ENCODE measurements around the gene LARP7. TPM values are rescaled to one million over a fixed set of nuclear protein-coding genes. Genes with fewer than 3 reads are reported as not detected.

The LARP7 gene
- total RNA-seq, 1 experiment from 2014 or later = 39.5 TPM

- ChIA-PET CTCF (no interaction called here), RAD21 (ENCODE audit: low non-redundant PET in 1 of 2, low total read pairs in 2 of 2, uncharacterized antibody in 2 of 2, unreplicated experiment in 2 of 2) (no interaction called here), POLR2A (no interaction called here)
- no peak overlapping the region for H3K4me2 ChIP-seq (ENCODE audit: low read length)
- peaks cover 17 to 51% of the 10 kb centered on the region in 2 experiments; a peak in 3 of 4 replicates for H3K36me3 ChIP-seq (ENCODE audit: control insufficient read depth in 1 of 2, insufficient read depth in 2 of 2, low read length in 2 of 2)
- H3K9me3 ChIP-seq (ENCODE audit: control insufficient read depth in 1 of 2, insufficient read depth in 1 of 2, low read depth in 1 of 2, low read length in 2 of 2) = no peaks in the 10 kb centered on the region
- no TSS peak for BruUV-seq (replicated peaks)
- no peaks in the 10 kb centered on the region for H3K9me2 ChIP-seq (ENCODE audit: insufficient read depth)
- no peaks in the 10 kb centered on the region for H4K20me1 ChIP-seq (ENCODE audit: insufficient read depth)
- no peaks in the 10 kb centered on the region for H3K79me2 ChIP-seq (ENCODE audit: insufficient read depth, low read length)
- no peak overlapping the region for H2AFZ ChIP-seq (ENCODE audit: low read depth, low read length, poor library complexity, severe bottlenecking)
- no peak overlapping the region for H3K9ac ChIP-seq (ENCODE audit: low read length)
- ATAC-seq (no peak), DNase-seq (ENCODE audit: low read depth, low spot score) (no peak)
- H3K4me3 ChIP-seq (replicated peaks in 1 of 2; ENCODE audit: low read depth in 1 of 2, low read length in 2 of 2) = no peak overlapping the region
- intact Hi-C loops (cut with micrococcal nuclease) = no loop called here
- H3K4me1 ChIP-seq (ENCODE audit: control insufficient read depth in 1 of 2, insufficient read depth in 2 of 2, low read length in 2 of 2) = no peaks in the 10 kb centered on the region
- TF ChIP-seq ZNF274 (IDR thresholded peaks at IDR 0.05; ENCODE audit: low read depth, low read length) (no peak), ELF1 (IDR thresholded peaks at IDR 0.05; ENCODE audit: borderline replicate concordance, low read depth) (no peak), ZFX (IDR thresholded peaks at IDR 0.05) (no peak), CBX3 (IDR thresholded peaks at IDR 0.05; ENCODE audit: low read depth) (no peak), TCF7L2 (IDR thresholded peaks at IDR 0.05; ENCODE audit: borderline replicate concordance, extremely low read depth, insufficient read depth, insufficient read length) (no peak), EZH2 (IDR thresholded peaks at IDR 0.05) (no peak), SIN3A (IDR thresholded peaks at IDR 0.05; ENCODE audit: low read depth) (no peak)
- H3K27ac ChIP-seq (ENCODE audit: low read depth, low read length) = no peak overlapping the region
- H3K27me3 ChIP-seq (ENCODE audit: insufficient read depth, low read length) = no peaks in the 10 kb centered on the region
Observed at GRCh38 chr4:112652216-112652615, 15.3 kb downstream of the LARP7 start.

GRCh38 chr4:112655270-112655669 lies 18.3 kb downstream of the LARP7 start:
- ChIA-PET RAD21 (ENCODE audit: low non-redundant PET in 1 of 2, low total read pairs in 2 of 2, uncharacterized antibody in 2 of 2, unreplicated experiment in 2 of 2) (no interaction called here), CTCF (no interaction called here), POLR2A (no interaction called here)
- Histone ChIP-seq H3K4me3 (replicated peaks in 1 of 2; ENCODE audit: low read depth in 1 of 2, low read length in 2 of 2) (no peak overlapping the region), H3K79me2 (ENCODE audit: insufficient read depth, low read length) (no peaks in the 10 kb centered on the region), H3K36me3 (ENCODE audit: control insufficient read depth in 1 of 2, insufficient read depth in 2 of 2, low read length in 2 of 2) (peaks cover 17 to 31% of the 10 kb centered on the region in 2 experiments; a peak in 3 of 4 replicates), H3K9ac (ENCODE audit: low read length) (no peak overlapping the region), H3K9me3 (ENCODE audit: control insufficient read depth in 1 of 2, insufficient read depth in 1 of 2, low read depth in 1 of 2, low read length in 2 of 2) (no peaks in the 10 kb centered on the region), H3K27ac (ENCODE audit: low read depth, low read length) (no peak overlapping the region), H3K27me3 (ENCODE audit: insufficient read depth, low read length) (no peaks in the 10 kb centered on the region), H4K20me1 (ENCODE audit: insufficient read depth) (no peaks in the 10 kb centered on the region), H3K9me2 (ENCODE audit: insufficient read depth) (no peaks in the 10 kb centered on the region), H2AFZ (ENCODE audit: low read depth, low read length, poor library complexity, severe bottlenecking) (no peak overlapping the region), H3K4me1 (ENCODE audit: control insufficient read depth in 1 of 2, insufficient read depth in 2 of 2, low read length in 2 of 2) (no peaks in the 10 kb centered on the region), H3K4me2 (ENCODE audit: low read length) (no peak overlapping the region)
- BruUV-seq (replicated peaks) = no TSS peak
- no peak for TF ChIP-seq TCF7L2 (IDR thresholded peaks at IDR 0.05; ENCODE audit: borderline replicate concordance, extremely low read depth, insufficient read depth, insufficient read length)
- no peak for TF ChIP-seq MAX (IDR thresholded peaks at IDR 0.05)
- TF ChIP-seq ATF3 (IDR thresholded peaks at IDR 0.05) = no peak
- TF ChIP-seq SP1 (IDR thresholded peaks at IDR 0.05; ENCODE audit: low read depth) = no peak
- no peak for TF ChIP-seq EGR1 (IDR thresholded peaks at IDR 0.05; ENCODE audit: low read depth)
- TF ChIP-seq SRF (IDR thresholded peaks at IDR 0.05; ENCODE audit: low read depth) = no peak
- TF ChIP-seq EZH2phosphoT487 (IDR thresholded peaks at IDR 0.05; ENCODE audit: borderline replicate concordance) = no peak
- no peak for TF ChIP-seq CTCF (IDR thresholded peaks at IDR 0.05 in 2 of 3, conservative IDR thresholded peaks at IDR 0.05 in 1 of 3; ENCODE audit: borderline replicate concordance in 1 of 3, insufficient read depth in 1 of 3, low read depth in 2 of 3, low read length in 2 of 3)
- no peak for TF ChIP-seq ZFX (IDR thresholded peaks at IDR 0.05)
- no peak for TF ChIP-seq ZNF274 (IDR thresholded peaks at IDR 0.05; ENCODE audit: low read depth, low read length)
- TF ChIP-seq FOSL1 (IDR thresholded peaks at IDR 0.05; ENCODE audit: low read depth) = no peak
- no peak for TF ChIP-seq POLR2AphosphoS5 (IDR thresholded peaks at IDR 0.05; ENCODE audit: low read depth, low read length)
- no peak for TF ChIP-seq ELF1 (IDR thresholded peaks at IDR 0.05; ENCODE audit: borderline replicate concordance, low read depth)
- no peak for TF ChIP-seq RAD21 (IDR thresholded peaks at IDR 0.05; ENCODE audit: low read depth)
- no peak for TF ChIP-seq YY1 (IDR thresholded peaks at IDR 0.05; ENCODE audit: extremely low read depth, insufficient replicate concordance, low read depth, low read length)
- TF ChIP-seq SIN3A (IDR thresholded peaks at IDR 0.05; ENCODE audit: low read depth) = no peak
- ATAC-seq = no peak
- no peak for DNase-seq (ENCODE audit: low read depth, low spot score)
- intact Hi-C loops (cut with micrococcal nuclease) = no loop called here
